ENCODE data around the gene ADRA1B.
A peak's percentile ranks its signal among the peaks of the same experiment; 100 is the strongest.
"Not testable (repeated sequence)": the region's sequence is repeated elsewhere in the genome, so short reads cannot be mapped to it uniquely, and the experiment has no call there.

ADRA1B gene

DNA sequence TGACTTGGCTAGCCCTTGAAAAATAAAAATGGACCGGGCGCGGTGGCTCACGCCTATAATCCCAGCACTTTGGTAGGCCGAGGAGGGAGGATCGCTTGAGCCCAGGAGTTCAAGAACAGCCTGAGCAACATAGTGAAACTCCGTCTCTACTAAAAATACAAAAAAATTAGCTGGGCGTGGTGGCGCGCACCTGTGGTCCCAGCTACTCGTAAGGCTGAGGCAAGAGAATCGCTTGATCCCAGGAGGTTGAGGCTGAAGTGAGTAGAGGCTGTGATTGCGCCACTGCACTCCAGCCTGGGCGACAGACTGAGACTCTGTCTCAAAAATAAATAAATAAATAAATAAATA is 92.2 kb downstream of the ADRA1B start:
- peaks cover 4 to 29% of the 10 kb centered on the region in 2 experiments for H3K36me3 ChIP-seq (ENCODE audit: control insufficient read depth in 1 of 2, insufficient read depth in 2 of 2, low read depth in 1 of 2, low read length in 2 of 2)
- H3K79me1 ChIP-seq (replicated peaks; ENCODE audit: low read length, poor library complexity, severe bottlenecking); H4K91ac ChIP-seq (ENCODE audit: low read length); H2BK5ac ChIP-seq (ENCODE audit: low read depth, low read length, poor library complexity, severe bottlenecking); H2AK5ac ChIP-seq (ENCODE audit: low read length, severe bottlenecking); H3K27me3 ChIP-seq (ENCODE audit: control insufficient read depth in 1 of 2, insufficient read depth in 1 of 2, low read length in 2 of 2); H3K4me2 ChIP-seq (ENCODE audit: low read length, poor library complexity, severe bottlenecking); H3K4ac ChIP-seq (ENCODE audit: low read depth in 1 of 2, low read length in 2 of 2); H3K4me1 ChIP-seq (ENCODE audit: control insufficient read depth, insufficient read depth, low read depth, low read length); H2BK120ac ChIP-seq (ENCODE audit: low read depth, low read length); H3K4me3 ChIP-seq (ENCODE audit: insufficient read depth in 1 of 2, low read depth in 1 of 2, low read length in 2 of 2); H3K9me3 ChIP-seq (ENCODE audit: control insufficient read depth, low read length); H3K23ac ChIP-seq (ENCODE audit: low read length in 2 of 2); H3K27ac ChIP-seq (ENCODE audit: low read length, poor library complexity, severe bottlenecking); H3K14ac ChIP-seq (ENCODE audit: low read length in 2 of 2); H3K18ac ChIP-seq (ENCODE audit: low read depth in 1 of 2, low read length in 2 of 2); H3K9ac ChIP-seq (ENCODE audit: low read length); H2BK15ac ChIP-seq (ENCODE audit: low read depth, poor library complexity, severe bottlenecking); DNase-seq; H2BK12ac ChIP-seq (ENCODE audit: low read length in 2 of 2); H2AFZ ChIP-seq (ENCODE audit: low read depth, low read length): not testable (repeated sequence)
- peak overlapping the region; percentile 93 for H4K8ac ChIP-seq (ENCODE audit: low read length)
- WGBS: 98% methylated on average over 11 of the region's 14 CpGs

DNA sequence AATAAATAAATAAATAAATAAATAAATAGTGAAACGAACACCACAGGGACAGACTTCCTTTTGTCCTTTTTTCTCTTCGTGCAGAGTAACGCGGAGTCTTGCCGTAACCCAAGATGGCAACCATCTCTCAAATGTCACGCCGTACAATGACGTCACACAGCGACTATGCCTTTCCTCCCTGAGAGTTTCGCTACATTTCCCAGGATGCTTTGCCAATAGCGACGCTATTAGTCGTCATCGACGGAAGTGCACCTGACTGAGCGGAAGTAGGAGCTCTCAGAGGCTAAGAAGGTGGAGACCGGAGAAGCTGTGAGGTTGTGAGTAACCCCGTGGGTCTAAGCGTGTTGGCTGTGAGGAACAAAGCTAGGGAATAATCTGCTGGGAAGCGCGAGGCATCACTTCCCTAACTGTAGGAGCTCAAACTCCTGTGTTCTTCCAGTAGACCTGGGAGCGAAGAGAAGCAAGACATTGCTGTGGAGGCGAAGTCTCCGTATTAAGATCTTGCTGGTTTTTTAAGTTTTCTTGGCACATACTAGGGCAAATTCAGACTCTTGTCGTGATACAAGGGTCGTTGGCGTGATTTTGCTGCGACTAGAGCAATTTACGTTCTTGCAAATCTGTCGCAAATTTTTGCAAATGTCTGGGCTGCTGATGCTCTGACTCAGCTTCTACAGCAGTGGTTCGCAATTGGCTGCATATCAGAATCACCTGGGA is 92.8 kb downstream of the ADRA1B start, which contains the start of gene TTC1:
TTC1 (plus strand) TSS at position 263 of the 714 bp plus-strand sequence. CDS start 1,390 bp downstream, outside the sequence.
- DNase-seq: peak; percentile 99
- Histone ChIP-seq H4K91ac (ENCODE audit: low read length) (no peak within 1 kb of the TSS), H3K27me3 (ENCODE audit: control insufficient read depth in 1 of 2, insufficient read depth in 1 of 2, low read length in 2 of 2) (no peaks in the 10 kb centered on the region), H2BK5ac (ENCODE audit: low read depth, low read length, poor library complexity, severe bottlenecking) (no peak within 1 kb of the TSS), H3K27ac (ENCODE audit: low read length, poor library complexity, severe bottlenecking) (peak within 1 kb of the TSS; percentile 62), H4K8ac (ENCODE audit: low read length) (peak within 1 kb of the TSS; percentile 93), H3K4ac (ENCODE audit: low read depth in 1 of 2, low read length in 2 of 2) (peak within 1 kb of the TSS; percentile 2 to 90), H2AFZ (ENCODE audit: low read depth, low read length) (peak within 1 kb of the TSS; percentile 80), H3K4me3 (ENCODE audit: insufficient read depth in 1 of 2, low read depth in 1 of 2, low read length in 2 of 2) (peak within 1 kb of the TSS; percentile 67 to 89), H3K9me3 (ENCODE audit: control insufficient read depth, low read length) (no peaks in the 10 kb centered on the region), H3K4me2 (ENCODE audit: low read length, poor library complexity, severe bottlenecking) (peak within 1 kb of the TSS; percentile 99), H2AK5ac (ENCODE audit: low read length, severe bottlenecking) (peak within 1 kb of the TSS; percentile 15), H3K23ac (ENCODE audit: low read length in 2 of 2) (no peak within 1 kb of the TSS), H3K9ac (ENCODE audit: low read length) (peak within 1 kb of the TSS; percentile 92), H3K4me1 (ENCODE audit: control insufficient read depth, insufficient read depth, low read depth, low read length) (peaks cover 7% of the 10 kb centered on the region), H2BK12ac (ENCODE audit: low read length in 2 of 2) (no peak within 1 kb of the TSS), H3K14ac (ENCODE audit: low read length in 2 of 2) (no peak within 1 kb of the TSS), H3K18ac (ENCODE audit: low read depth in 1 of 2, low read length in 2 of 2) (peak within 1 kb of the TSS; percentile 23 to 29), H2BK120ac (ENCODE audit: low read depth, low read length) (no peak within 1 kb of the TSS), H3K36me3 (ENCODE audit: control insufficient read depth in 1 of 2, insufficient read depth in 2 of 2, low read depth in 1 of 2, low read length in 2 of 2) (peaks cover 6 to 29% of the 10 kb centered on the region in 2 experiments), H2BK15ac (ENCODE audit: low read depth, poor library complexity, severe bottlenecking) (no peak within 1 kb of the TSS), H3K79me1 (replicated peaks; ENCODE audit: low read length, poor library complexity, severe bottlenecking) (peaks cover 7% of the 10 kb centered on the region)
- WGBS: under 1% methylated on average over 30 of the region's 31 CpGs

DNA sequence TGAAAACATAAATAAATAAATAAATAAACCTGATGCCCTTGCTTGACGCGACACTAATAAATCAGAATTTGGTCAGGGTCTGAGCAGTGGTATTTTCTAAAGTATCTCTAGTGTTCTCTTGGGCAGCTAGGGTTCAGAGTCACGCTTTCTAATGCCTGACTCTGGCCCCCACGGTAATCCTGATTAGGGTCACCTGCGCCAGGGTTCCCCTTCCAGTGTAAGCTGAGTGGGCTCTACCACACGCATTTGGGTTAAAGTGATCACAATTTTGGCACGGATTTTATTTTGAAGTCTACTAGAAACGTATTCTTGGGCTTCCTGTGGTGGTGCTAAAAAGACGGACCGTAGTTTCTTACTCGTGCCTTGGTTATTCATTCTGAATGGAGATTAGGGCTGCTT is 93.3 kb downstream of the ADRA1B start:
- H3K27me3 ChIP-seq (ENCODE audit: control insufficient read depth in 1 of 2, insufficient read depth in 1 of 2, low read length in 2 of 2): no peaks in the 10 kb centered on the region
- no peak overlapping the region for H3K23ac ChIP-seq (ENCODE audit: low read length in 2 of 2)
- WGBS: 17% methylated on average over 11 of the region's 11 CpGs
- no peak overlapping the region for H2BK120ac ChIP-seq (ENCODE audit: low read depth, low read length)
- no peak overlapping the region for H3K27ac ChIP-seq (ENCODE audit: low read length, poor library complexity, severe bottlenecking)
- H3K4ac ChIP-seq (ENCODE audit: low read depth in 1 of 2, low read length in 2 of 2): no peak overlapping the region
- DNase-seq: no peak
- H3K9ac ChIP-seq (ENCODE audit: low read length): peak overlapping the region; percentile 92
- peaks cover 7% of the 10 kb centered on the region for H3K4me1 ChIP-seq (ENCODE audit: control insufficient read depth, insufficient read depth, low read depth, low read length)
- peaks cover 8% of the 10 kb centered on the region for H3K79me1 ChIP-seq (replicated peaks; ENCODE audit: low read length, poor library complexity, severe bottlenecking)
- H2AK5ac ChIP-seq (ENCODE audit: low read length, severe bottlenecking): no peak overlapping the region
- H2BK15ac ChIP-seq (ENCODE audit: low read depth, poor library complexity, severe bottlenecking): no peak overlapping the region
- no peak overlapping the region for H2BK12ac ChIP-seq (ENCODE audit: low read length in 2 of 2)
- H2BK5ac ChIP-seq (ENCODE audit: low read depth, low read length, poor library complexity, severe bottlenecking): no peak overlapping the region
- no peak overlapping the region for H3K18ac ChIP-seq (ENCODE audit: low read depth in 1 of 2, low read length in 2 of 2)
- H3K14ac ChIP-seq (ENCODE audit: low read length in 2 of 2): no peak overlapping the region
- peaks cover 7 to 30% of the 10 kb centered on the region in 2 experiments for H3K36me3 ChIP-seq (ENCODE audit: control insufficient read depth in 1 of 2, insufficient read depth in 2 of 2, low read depth in 1 of 2, low read length in 2 of 2)
- no peak overlapping the region for H2AFZ ChIP-seq (ENCODE audit: low read depth, low read length)
- peak overlapping the region; percentile 99 for H3K4me2 ChIP-seq (ENCODE audit: low read length, poor library complexity, severe bottlenecking)
- no peaks in the 10 kb centered on the region for H3K9me3 ChIP-seq (ENCODE audit: control insufficient read depth, low read length)
- no peak overlapping the region for H4K8ac ChIP-seq (ENCODE audit: low read length)
- peak overlapping the region; percentile 67 to 89 for H3K4me3 ChIP-seq (ENCODE audit: insufficient read depth in 1 of 2, low read depth in 1 of 2, low read length in 2 of 2)
- H4K91ac ChIP-seq (ENCODE audit: low read length): no peak overlapping the region

DNA sequence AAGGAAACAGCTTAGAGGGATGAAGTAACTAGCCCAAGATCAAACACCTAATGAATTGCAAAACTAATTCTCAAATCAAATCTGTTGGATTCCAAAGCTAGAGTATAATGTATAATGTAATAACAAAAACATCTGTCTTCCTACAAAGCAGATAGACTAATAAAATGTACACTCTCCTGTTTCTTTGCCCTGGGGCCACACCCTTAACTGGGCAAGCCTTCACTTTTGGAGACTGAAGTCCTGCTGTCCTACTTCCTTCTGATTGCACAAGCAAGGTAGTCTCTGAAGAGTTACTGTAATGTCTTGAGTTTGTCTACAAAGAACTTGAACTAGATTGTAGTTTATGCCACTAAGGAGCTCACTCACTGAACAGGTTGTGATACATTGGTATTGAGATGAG is 95.2 kb downstream of the ADRA1B start:
- H3K9me3 ChIP-seq (ENCODE audit: control insufficient read depth, low read length): no peaks in the 10 kb centered on the region
- no peak overlapping the region for H4K91ac ChIP-seq (ENCODE audit: low read length)
- H2AFZ ChIP-seq (ENCODE audit: low read depth, low read length): no peak overlapping the region
- peaks cover 14 to 44% of the 10 kb centered on the region in 2 experiments for H3K36me3 ChIP-seq (ENCODE audit: control insufficient read depth in 1 of 2, insufficient read depth in 2 of 2, low read depth in 1 of 2, low read length in 2 of 2)
- no peak overlapping the region for H2AK5ac ChIP-seq (ENCODE audit: low read length, severe bottlenecking)
- no peak overlapping the region for H2BK12ac ChIP-seq (ENCODE audit: low read length in 2 of 2)
- H3K27me3 ChIP-seq (ENCODE audit: control insufficient read depth in 1 of 2, insufficient read depth in 1 of 2, low read length in 2 of 2): no peaks in the 10 kb centered on the region
- H3K18ac ChIP-seq (ENCODE audit: low read depth in 1 of 2, low read length in 2 of 2): no peak overlapping the region
- H4K8ac ChIP-seq (ENCODE audit: low read length): no peak overlapping the region
- H2BK5ac ChIP-seq (ENCODE audit: low read depth, low read length, poor library complexity, severe bottlenecking): no peak overlapping the region
- H3K23ac ChIP-seq (ENCODE audit: low read length in 2 of 2): no peak overlapping the region
- H3K4me2 ChIP-seq (ENCODE audit: low read length, poor library complexity, severe bottlenecking): no peak overlapping the region
- H2BK15ac ChIP-seq (ENCODE audit: low read depth, poor library complexity, severe bottlenecking): no peak overlapping the region
- no peak for DNase-seq
- H3K9ac ChIP-seq (ENCODE audit: low read length): no peak overlapping the region
- no peak overlapping the region for H3K14ac ChIP-seq (ENCODE audit: low read length in 2 of 2)
- peaks cover 7% of the 10 kb centered on the region for H3K4me1 ChIP-seq (ENCODE audit: control insufficient read depth, insufficient read depth, low read depth, low read length)
- H3K79me1 ChIP-seq (replicated peaks; ENCODE audit: low read length, poor library complexity, severe bottlenecking): peaks cover 15% of the 10 kb centered on the region
- no peak overlapping the region for H3K27ac ChIP-seq (ENCODE audit: low read length, poor library complexity, severe bottlenecking)
- no peak overlapping the region for H3K4me3 ChIP-seq (ENCODE audit: insufficient read depth in 1 of 2, low read depth in 1 of 2, low read length in 2 of 2)
- H2BK120ac ChIP-seq (ENCODE audit: low read depth, low read length): no peak overlapping the region
- no peak overlapping the region for H3K4ac ChIP-seq (ENCODE audit: low read depth in 1 of 2, low read length in 2 of 2)

Data from mesenchymal stem cell (in vitro differentiated cells and primary cell).